Calu3 (cell line): ENCODE results near the gene ACOT11. TPM values are rescaled to one million over a fixed set of nuclear protein-coding genes. Genes with fewer than 3 reads are reported as not detected.

Experiments used
- BruUV-seq: library from RNA; stranded (reverse); fragments of 400-500 nt; replicated peaks from 2 replicates; lab custom pipeline; 2021; lab: Mats Ljungman, UMichigan
- CTCF ChIA-PET: fragments of 300-600 bp; sonication (Branson Sonifier 250); formaldehyde crosslinking; loops from one replicate; lab custom pipeline; 2022; ENCODE audit warnings: antibody characterized with exemption; lab: Charles Lee
- DNase-seq: peaks from one replicate; pipeline ENCODE4 v3.0.0; 2022
- H3K27ac Mint-ChIP-seq: one replicate; pipeline ENCODE4 v1.8.0; 2022; ENCODE audit warnings: mixed read lengths; ENCODE audit not compliant: unreplicated experiment
- H3K27me3 Mint-ChIP-seq: one replicate; pipeline ENCODE4 v1.8.0; 2022; ENCODE audit warnings: mixed read lengths; ENCODE audit not compliant: unreplicated experiment
- H3K36me3 Mint-ChIP-seq: one replicate; pipeline ENCODE4 v1.8.0; 2022; ENCODE audit warnings: mild to moderate bottlenecking, moderate library complexity, mixed read lengths; ENCODE audit not compliant: insufficient read depth, unreplicated experiment
- H3K4me1 Mint-ChIP-seq: one replicate; pipeline ENCODE4 v1.8.0; 2022; ENCODE audit warnings: mild to moderate bottlenecking, low read depth, mixed read lengths; ENCODE audit not compliant: unreplicated experiment
- H3K4me3 Mint-ChIP-seq: one replicate; pipeline ENCODE4 v1.8.0; 2022; ENCODE audit warnings: mild to moderate bottlenecking, low read depth, moderate library complexity, mixed read lengths; ENCODE audit not compliant: unreplicated experiment
- H3K9me3 Mint-ChIP-seq: one replicate; pipeline ENCODE4 v1.8.0; 2022; ENCODE audit warnings: low read depth, mixed read lengths; ENCODE audit not compliant: unreplicated experiment
- intact Hi-C: fragments of 100-400 bp; cut with micrococcal nuclease; formaldehyde crosslinking; loops from one replicate; pipeline ENCODE4 v1.10.0; 2022; ENCODE audit not compliant: unreplicated experiment
- total RNA-seq: library from RNA; stranded (reverse); gene quantifications from 2 replicates; pipeline ENCODE4 v1.2.3, GENCODE V29; 2022
- TF ChIP-seq, protein P1 (sequence below): fragments of 200-600 bp; IDR thresholded peaks from one replicate; pipeline ENCODE4 v1.8.0; 2022; ENCODE audit warnings: antibody characterized with exemption; ENCODE audit not compliant: unreplicated experiment

Gene ACOT11
- total RNA-seq, 1 experiment from 2014 or later: 10.4 TPM

DNA sequence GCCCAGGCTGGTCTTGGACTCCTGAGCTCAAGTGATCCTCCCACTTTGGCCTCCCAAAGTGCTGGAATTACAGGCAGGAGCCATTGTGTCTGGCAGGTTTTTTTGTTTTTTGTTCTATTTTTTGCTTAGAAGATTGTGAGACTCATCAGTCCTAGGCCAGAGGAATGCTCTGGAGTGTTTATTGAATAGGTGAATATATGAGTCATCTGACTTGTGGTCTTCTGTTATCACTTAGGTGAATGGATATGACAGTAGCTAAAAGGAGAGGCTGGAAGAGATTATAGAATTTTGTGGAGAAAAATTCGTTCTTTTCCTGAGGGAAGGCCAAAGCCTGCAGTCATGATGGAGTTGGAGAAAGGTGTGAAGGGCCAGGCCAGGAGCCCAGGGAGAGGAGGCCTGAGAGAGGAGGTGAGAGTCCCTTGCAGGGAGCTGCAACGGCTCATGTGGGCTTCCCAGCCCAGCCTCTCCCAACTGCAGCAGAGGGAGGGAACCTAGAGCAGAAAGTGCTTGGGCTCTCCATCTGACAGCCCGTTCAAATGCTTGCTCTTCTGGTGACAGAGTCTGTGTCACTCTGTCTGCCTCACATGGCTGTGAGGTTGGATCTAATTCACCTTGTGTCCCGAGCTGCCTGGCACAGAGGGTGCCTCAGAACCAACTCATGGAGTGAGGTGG lies 31.6 kb upstream of the ACOT11 start:
- Mint-ChIP-seq H3K27ac (no peak overlapping the region), H3K9me3 (no peaks in the 10 kb centered on the region), H3K27me3 (peaks cover 41% of the 10 kb centered on the region), H3K4me3 (no peak overlapping the region), H3K4me1 (no peaks in the 10 kb centered on the region), H3K36me3 (no peaks in the 10 kb centered on the region)
- intact Hi-C loops: no loop called here
- no TSS peak for BruUV-seq
- TF ChIP-seq, protein P1, sequence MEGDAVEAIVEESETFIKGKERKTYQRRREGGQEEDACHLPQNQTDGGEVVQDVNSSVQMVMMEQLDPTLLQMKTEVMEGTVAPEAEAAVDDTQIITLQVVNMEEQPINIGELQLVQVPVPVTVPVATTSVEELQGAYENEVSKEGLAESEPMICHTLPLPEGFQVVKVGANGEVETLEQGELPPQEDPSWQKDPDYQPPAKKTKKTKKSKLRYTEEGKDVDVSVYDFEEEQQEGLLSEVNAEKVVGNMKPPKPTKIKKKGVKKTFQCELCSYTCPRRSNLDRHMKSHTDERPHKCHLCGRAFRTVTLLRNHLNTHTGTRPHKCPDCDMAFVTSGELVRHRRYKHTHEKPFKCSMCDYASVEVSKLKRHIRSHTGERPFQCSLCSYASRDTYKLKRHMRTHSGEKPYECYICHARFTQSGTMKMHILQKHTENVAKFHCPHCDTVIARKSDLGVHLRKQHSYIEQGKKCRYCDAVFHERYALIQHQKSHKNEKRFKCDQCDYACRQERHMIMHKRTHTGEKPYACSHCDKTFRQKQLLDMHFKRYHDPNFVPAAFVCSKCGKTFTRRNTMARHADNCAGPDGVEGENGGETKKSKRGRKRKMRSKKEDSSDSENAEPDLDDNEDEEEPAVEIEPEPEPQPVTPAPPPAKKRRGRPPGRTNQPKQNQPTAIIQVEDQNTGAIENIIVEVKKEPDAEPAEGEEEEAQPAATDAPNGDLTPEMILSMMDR: no peak
- CTCF ChIA-PET: no interaction called here
- DNase-seq: no peak

- H3K4me3 Mint-ChIP-seq: no peak overlapping the region
- DNase-seq: no peak
- BruUV-seq: no TSS peak
Measured at GRCh38 chr1:54517496-54517895, 30.5 kb upstream of the ACOT11 start.

GRCh38 chr1:54518489-54518888 lies 29.5 kb upstream of the ACOT11 start:
- Mint-ChIP-seq H3K9me3 (no peaks in the 10 kb centered on the region), H3K27me3 (peaks cover 26% of the 10 kb centered on the region), H3K4me3 (no peak overlapping the region), H3K36me3 (no peaks in the 10 kb centered on the region), H3K4me1 (no peaks in the 10 kb centered on the region), H3K27ac (no peak overlapping the region)
- no TSS peak for BruUV-seq
- CTCF ChIA-PET: no interaction called here
- intact Hi-C loops: no loop called here
- TF ChIP-seq, protein P1: no peak
- DNase-seq: no peak

More at GRCh38 chr1:54517496-54517895, 30.5 kb upstream of the ACOT11 start:
- peaks cover 36% of the 10 kb centered on the region for H3K27me3 Mint-ChIP-seq
- no peaks in the 10 kb centered on the region for H3K36me3 Mint-ChIP-seq
- no peaks in the 10 kb centered on the region for H3K9me3 Mint-ChIP-seq
- no peak overlapping the region for H3K27ac Mint-ChIP-seq
- H3K4me1 Mint-ChIP-seq: no peaks in the 10 kb centered on the region
- CTCF ChIA-PET: no interaction called here
- intact Hi-C loops: no loop called here
- TF ChIP-seq, protein P1: no peak

DNA sequence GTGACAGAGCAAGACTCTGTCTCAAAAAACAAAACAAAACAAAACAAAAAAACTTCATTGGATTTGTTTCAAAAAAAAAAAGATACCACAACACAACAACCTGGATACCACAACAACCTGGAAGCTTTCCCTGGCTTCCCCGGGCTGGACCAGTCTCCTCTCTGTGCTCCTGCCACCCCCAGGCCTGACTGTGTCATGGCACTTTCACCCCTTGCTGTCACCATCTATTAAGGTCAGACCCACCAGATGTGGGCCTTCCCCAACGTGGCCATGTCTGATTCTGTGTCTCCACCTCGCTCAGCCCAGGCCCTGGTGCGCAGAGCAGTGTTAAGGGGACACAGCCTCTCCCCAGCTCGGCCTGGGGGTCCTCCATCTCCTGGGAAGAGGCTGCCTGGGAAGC lies 28.3 kb upstream of the ACOT11 start:
- Mint-ChIP-seq H3K27me3 (peaks cover 26% of the 10 kb centered on the region), H3K9me3 (no peaks in the 10 kb centered on the region)
- CTCF ChIA-PET: interaction anchor here (0.5 to 1.0 kb wide), 2 partner anchors 20 to 160 kb away, joined by 3 to 4 read pairs; no protein-coding TSS in a partner anchor

More for the DNA sequence above, 28.3 kb upstream of the ACOT11 start:
- no peak for DNase-seq
- no peaks in the 10 kb centered on the region for H3K36me3 Mint-ChIP-seq
- TF ChIP-seq, protein P1: no peak
- H3K4me3 Mint-ChIP-seq: no peak overlapping the region
- intact Hi-C loops: no loop called here
- no peaks in the 10 kb centered on the region for H3K4me1 Mint-ChIP-seq
- BruUV-seq: no TSS peak
- H3K27ac Mint-ChIP-seq: no peak overlapping the region
